HEK293 (cell line): Measurements from ENCODE around the gene ST6GALNAC6.

Source experiments
- BCL11A ChIP-seq: fragments of 450-650 bp; formaldehyde crosslinking; IDR thresholded peaks from 2 replicates; pipeline ENCODE4 v1.5.1; 2016; ENCODE audit warnings: low read depth, missing biosample characterization, missing genetic modification characterization
- KLF1 ChIP-seq: fragments of 450-650 bp; formaldehyde crosslinking; IDR thresholded peaks from 2 replicates; pipeline ENCODE4 v1.5.1; 2016; ENCODE audit warnings: missing biosample characterization, missing genetic modification characterization
- OSR2 ChIP-seq: fragments of 450-650 bp; formaldehyde crosslinking; IDR thresholded peaks from 2 replicates; pipeline ENCODE4 v1.5.1; 2016; ENCODE audit warnings: missing biosample characterization, missing genetic modification characterization
- YY1 ChIP-seq: fragments of 450-650 bp; formaldehyde crosslinking; IDR thresholded peaks from 2 replicates; pipeline ENCODE4 v1.5.1; 2018; ENCODE audit warnings: missing biosample characterization, missing genetic modification characterization
- YY2 ChIP-seq: fragments of 450-650 bp; formaldehyde crosslinking; IDR thresholded peaks from 2 replicates; pipeline ENCODE4 v1.5.1; 2016; ENCODE audit warnings: missing biosample characterization, missing genetic modification characterization
- ZNF133 ChIP-seq: fragments of 450-650 bp; formaldehyde crosslinking; IDR thresholded peaks from 2 replicates; pipeline ENCODE4 v1.5.1; 2016; ENCODE audit warnings: missing biosample characterization, missing genetic modification characterization
- ZNF174 ChIP-seq: fragments of 450-650 bp; formaldehyde crosslinking; IDR thresholded peaks from 2 replicates; pipeline ENCODE4 v1.5.0; 2017; ENCODE audit warnings: missing biosample characterization, mild to moderate bottlenecking, missing genetic modification characterization
- ZNF202 ChIP-seq: fragments of 450-650 bp; formaldehyde crosslinking; IDR thresholded peaks from 2 replicates; pipeline ENCODE4 v1.5.1; 2016; ENCODE audit warnings: missing biosample characterization, missing genetic modification characterization, borderline replicate concordance
- ZNF394 ChIP-seq: fragments of 450-650 bp; formaldehyde crosslinking; IDR thresholded peaks from 2 replicates; pipeline ENCODE4 v1.5.1; 2016; ENCODE audit warnings: missing biosample characterization, missing genetic modification characterization, mild to moderate bottlenecking, moderate library complexity, borderline replicate concordance
- ZNF423 ChIP-seq: fragments of 450-650 bp; formaldehyde crosslinking; IDR thresholded peaks from 2 replicates; pipeline ENCODE4 v1.5.1; 2016; ENCODE audit warnings: missing biosample characterization, missing genetic modification characterization
- ZNF768 ChIP-seq: fragments of 450-650 bp; formaldehyde crosslinking; IDR thresholded peaks from 2 replicates; pipeline ENCODE4 v1.5.1; 2018; ENCODE audit warnings: missing biosample characterization, mild to moderate bottlenecking, missing genetic modification characterization
- TF ChIP-seq, protein P1 (sequence below): fragments of 450-650 bp; formaldehyde crosslinking; IDR thresholded peaks from 2 replicates; pipeline ENCODE4 v1.5.1; 2016; ENCODE audit warnings: missing biosample characterization, missing genetic modification characterization
- TF ChIP-seq, protein P2 (sequence below): fragments of 450-650 bp; formaldehyde crosslinking; IDR thresholded peaks from 2 replicates; pipeline ENCODE4 v1.5.1; 2016; ENCODE audit warnings: missing biosample characterization, missing genetic modification characterization
- TF ChIP-seq, protein P3 (sequence below): fragments of 450-650 bp; IDR thresholded peaks from 2 replicates; pipeline ENCODE4 v1.5.1; 2018; ENCODE audit warnings: missing biosample characterization, mild to moderate bottlenecking, missing genetic modification characterization

DNA sequence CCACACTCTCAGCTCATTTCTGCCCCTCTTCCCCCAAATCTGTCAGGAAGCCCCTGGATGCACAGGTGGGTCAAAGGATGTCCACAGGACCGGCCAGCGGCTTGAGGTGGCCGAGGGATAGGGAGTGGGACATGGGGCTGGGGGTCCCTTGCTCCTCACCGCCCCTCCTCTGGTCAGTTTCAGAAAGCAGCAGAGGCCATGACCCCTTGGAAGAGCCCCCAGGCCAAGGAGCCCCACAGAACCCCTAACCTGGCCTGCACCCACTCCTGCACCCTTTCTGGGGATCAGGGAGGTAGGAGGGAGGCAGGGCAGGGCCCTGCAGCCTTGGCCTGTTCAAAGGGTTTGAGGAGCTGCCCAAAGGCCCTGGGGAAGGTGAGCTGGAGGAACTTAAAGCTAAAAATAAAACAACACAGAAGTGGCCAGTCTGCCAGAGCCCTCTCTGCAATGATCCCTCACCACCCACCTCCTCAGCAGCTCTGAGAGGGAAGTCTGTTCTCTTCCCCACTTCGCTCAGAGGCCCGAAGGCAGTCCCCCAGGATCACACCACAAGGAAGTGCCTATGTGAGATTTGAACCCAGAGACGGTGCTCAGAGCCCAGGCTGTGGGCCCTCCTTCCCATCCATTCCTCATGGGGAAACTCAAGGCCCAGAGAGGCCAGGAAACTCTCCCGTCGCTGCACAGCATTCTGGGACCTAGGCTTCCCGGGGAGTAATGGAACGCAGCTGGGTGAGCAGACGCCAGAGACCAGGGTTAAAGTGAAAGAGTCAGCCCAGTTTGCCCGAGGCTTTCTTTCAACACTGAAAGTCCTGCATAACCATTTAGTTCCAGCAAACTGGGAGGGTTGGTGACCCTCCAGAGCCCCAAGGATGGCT is 45.9 kb downstream of the ST6GALNAC6 start:
- TF ChIP-seq, protein P1, sequence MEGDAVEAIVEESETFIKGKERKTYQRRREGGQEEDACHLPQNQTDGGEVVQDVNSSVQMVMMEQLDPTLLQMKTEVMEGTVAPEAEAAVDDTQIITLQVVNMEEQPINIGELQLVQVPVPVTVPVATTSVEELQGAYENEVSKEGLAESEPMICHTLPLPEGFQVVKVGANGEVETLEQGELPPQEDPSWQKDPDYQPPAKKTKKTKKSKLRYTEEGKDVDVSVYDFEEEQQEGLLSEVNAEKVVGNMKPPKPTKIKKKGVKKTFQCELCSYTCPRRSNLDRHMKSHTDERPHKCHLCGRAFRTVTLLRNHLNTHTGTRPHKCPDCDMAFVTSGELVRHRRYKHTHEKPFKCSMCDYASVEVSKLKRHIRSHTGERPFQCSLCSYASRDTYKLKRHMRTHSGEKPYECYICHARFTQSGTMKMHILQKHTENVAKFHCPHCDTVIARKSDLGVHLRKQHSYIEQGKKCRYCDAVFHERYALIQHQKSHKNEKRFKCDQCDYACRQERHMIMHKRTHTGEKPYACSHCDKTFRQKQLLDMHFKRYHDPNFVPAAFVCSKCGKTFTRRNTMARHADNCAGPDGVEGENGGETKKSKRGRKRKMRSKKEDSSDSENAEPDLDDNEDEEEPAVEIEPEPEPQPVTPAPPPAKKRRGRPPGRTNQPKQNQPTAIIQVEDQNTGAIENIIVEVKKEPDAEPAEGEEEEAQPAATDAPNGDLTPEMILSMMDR (tag by site-specific recombination): no peak
- TF ChIP-seq, protein P2, sequence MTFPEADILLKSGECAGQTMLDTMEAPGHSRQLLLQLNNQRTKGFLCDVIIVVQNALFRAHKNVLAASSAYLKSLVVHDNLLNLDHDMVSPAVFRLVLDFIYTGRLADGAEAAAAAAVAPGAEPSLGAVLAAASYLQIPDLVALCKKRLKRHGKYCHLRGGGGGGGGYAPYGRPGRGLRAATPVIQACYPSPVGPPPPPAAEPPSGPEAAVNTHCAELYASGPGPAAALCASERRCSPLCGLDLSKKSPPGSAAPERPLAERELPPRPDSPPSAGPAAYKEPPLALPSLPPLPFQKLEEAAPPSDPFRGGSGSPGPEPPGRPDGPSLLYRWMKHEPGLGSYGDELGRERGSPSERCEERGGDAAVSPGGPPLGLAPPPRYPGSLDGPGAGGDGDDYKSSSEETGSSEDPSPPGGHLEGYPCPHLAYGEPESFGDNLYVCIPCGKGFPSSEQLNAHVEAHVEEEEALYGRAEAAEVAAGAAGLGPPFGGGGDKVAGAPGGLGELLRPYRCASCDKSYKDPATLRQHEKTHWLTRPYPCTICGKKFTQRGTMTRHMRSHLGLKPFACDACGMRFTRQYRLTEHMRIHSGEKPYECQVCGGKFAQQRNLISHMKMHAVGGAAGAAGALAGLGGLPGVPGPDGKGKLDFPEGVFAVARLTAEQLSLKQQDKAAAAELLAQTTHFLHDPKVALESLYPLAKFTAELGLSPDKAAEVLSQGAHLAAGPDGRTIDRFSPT (tag by site-specific recombination): no peak
- TF ChIP-seq ZNF133 (tag by site-specific recombination) (no peak), OSR2 (no peak), KLF1 (tag by site-specific recombination) (no peak), ZNF174 (tag by site-specific recombination) (no peak), ZNF202 (tag by site-specific recombination) (no peak), BCL11A (tag by site-specific recombination) (no peak), ZNF423 (tag by site-specific recombination) (no peak), YY2 (tag by site-specific recombination) (no peak), ZNF768 (tag by site-specific recombination) (0 out of 2 replicates have a peak, but pooled peaks have one; percentile 40), YY1 (tag by site-specific recombination) (no peak), ZNF394 (tag by site-specific recombination) (no peak)
- TF ChIP-seq, protein P3, sequence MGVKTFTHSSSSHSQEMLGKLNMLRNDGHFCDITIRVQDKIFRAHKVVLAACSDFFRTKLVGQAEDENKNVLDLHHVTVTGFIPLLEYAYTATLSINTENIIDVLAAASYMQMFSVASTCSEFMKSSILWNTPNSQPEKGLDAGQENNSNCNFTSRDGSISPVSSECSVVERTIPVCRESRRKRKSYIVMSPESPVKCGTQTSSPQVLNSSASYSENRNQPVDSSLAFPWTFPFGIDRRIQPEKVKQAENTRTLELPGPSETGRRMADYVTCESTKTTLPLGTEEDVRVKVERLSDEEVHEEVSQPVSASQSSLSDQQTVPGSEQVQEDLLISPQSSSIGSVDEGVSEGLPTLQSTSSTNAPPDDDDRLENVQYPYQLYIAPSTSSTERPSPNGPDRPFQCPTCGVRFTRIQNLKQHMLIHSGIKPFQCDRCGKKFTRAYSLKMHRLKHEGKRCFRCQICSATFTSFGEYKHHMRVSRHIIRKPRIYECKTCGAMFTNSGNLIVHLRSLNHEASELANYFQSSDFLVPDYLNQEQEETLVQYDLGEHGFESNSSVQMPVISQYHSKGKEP (tag by site-specific recombination): no peak
